Body of pancreas (tissue), 4 donors: ENCODE results near the gene PIEZO1. TPM values are rescaled to one million over a fixed set of nuclear protein-coding genes. Genes with fewer than 3 reads are reported as not detected.

ENCODE experiments used
- ATAC-seq: fragments of 150-250 bp; one replicate; pipeline ENCODE4 v1.9.1; 2016
- DNase-seq, 4 donors: peaks; one replicate each; pipeline ENCODE4 v3.0.0-alpha.2; 2019
- H3K27ac ChIP-seq, 4 donors: fragments of 200-600 bp; sonication (generic); 1 replicate in 3 of 4; 2 replicates in 1 of 4; pipeline versions ENCODE4 v1.5.1 to v1.6.1; 2016 to 2019; ENCODE audit warnings: mild to moderate bottlenecking in 1 of 4, mixed read lengths in 1 of 4, moderate library complexity in 1 of 4
- H3K27me3 ChIP-seq, 2 donors: fragments of 200-600 bp; sonication (generic); one replicate each; pipeline ENCODE4 v1.6.0; 2016; ENCODE audit warnings: mild to moderate bottlenecking in 1 of 2
- H3K36me3 ChIP-seq, 2 donors: fragments of 200-600 bp; sonication (generic); replicated peaks in 1 of 2; 2 replicates each; pipeline ENCODE4 v1.5.1; 2016; ENCODE audit warnings: low read depth in 2 of 2; ENCODE audit not compliant: insufficient read depth in 1 of 2
- H3K4me1 ChIP-seq: fragments of 200-600 bp; sonication (generic); one replicate; pipeline ENCODE4 v1.6.0; 2016
- H3K4me3 ChIP-seq, 2 donors: fragments of 200-600 bp; sonication (generic); 1 replicate in 1 of 2; 2 replicates in 1 of 2; pipeline ENCODE4 v1.5.1; 2016 to 2019
- H3K9me3 ChIP-seq, 3 donors: fragments of 200-600 bp; sonication (generic); 1 replicate in 2 of 3; 2 replicates in 1 of 3; pipeline ENCODE4 v1.5.1; 2016
- POLR2A ChIP-seq, 3 donors: fragments of 450-650 bp; IDR thresholded peaks; one replicate each; pipeline ENCODE4 v1.6.1; 2016; ENCODE audit warnings: antibody characterized with exemption in 3 of 3, mild to moderate bottlenecking in 2 of 3
- WGBS, 2 donors: methylation state at CpG; one replicate each; pipeline ENCODE4 v1.1.5; 2017; 5-methylcytosine and 5-hydroxymethylcytosine counted together
- intact Hi-C: fragments of 100-400 bp; cut with DNase I; formaldehyde crosslinking; loops from one replicate; pipeline ENCODE4 v1.15.1; 2023
- total RNA-seq, 2 donors: library from RNA; depleted of rRNA; stranded (reverse); fragments of >200 nt; gene quantifications; one replicate each; pipeline ENCODE4 v1.1.0, GENCODE V29; 2016
- TF ChIP-seq, protein P1 (sequence below), 7 experiments: fragments of 450-650 bp in 4 of 7; fragments of 200-600 bp in 3 of 7; sonication (generic) in 3 of 7; IDR thresholded peaks; one replicate each; pipeline ENCODE4 v1.5.1; 2016 to 2019; ENCODE audit warnings: antibody characterized with exemption in 7 of 7

Gene PIEZO1
- total RNA-seq, 2 donors from 2014 or later: 61.0 to 269 TPM

DNA sequence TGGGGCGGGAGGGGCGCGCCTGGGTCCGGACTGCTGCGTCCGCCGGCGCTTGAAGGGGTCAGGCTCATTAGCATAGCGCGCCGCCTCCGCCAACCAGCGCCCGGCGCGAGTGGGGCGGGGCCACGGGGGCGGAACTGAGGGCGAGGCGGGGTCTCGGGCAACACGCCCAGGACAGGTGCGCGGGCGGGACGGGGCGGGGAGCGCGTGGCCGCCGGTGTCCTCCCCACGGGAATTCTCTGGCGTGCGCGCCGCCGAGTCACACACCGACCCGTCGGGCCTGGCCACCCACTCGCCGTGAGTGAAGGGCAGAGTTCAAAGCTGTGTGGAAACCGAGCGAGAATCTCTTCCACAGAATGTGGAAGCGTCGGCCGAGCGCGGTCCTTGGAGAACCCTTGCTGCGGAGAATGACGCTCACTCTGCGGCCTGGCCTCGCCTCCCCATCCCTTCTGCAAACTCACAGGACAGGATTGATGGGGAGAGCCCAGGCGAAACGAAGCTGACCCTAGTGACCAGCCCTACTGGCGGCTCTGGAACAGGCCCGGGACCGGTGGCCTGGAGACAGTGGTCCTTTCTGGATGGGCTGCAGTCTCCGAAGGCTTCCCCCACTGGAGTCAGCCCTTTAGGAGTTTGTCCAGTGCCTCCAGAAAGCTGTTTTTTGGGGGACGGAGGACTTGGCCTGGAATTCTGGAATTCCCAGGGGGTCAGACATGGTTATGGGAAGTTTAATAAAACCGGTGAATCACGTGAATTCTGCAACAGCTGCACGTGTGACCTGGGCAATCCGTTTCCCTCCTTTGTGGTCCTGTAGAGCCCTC, 98.4 kb downstream of the PIEZO1 start, which contains the start of gene SNAI3:
TSS of gene SNAI3 (minus strand) at position 69 of the 815 bp plus-strand sequence. CDS start 101 bp downstream, outside the sequence.
- intact Hi-C loops: loop anchor here (10.0 kb wide), 1 partner anchor 72 kb away; no protein-coding TSS in a partner anchor
- Histone ChIP-seq H3K4me1 (peaks cover 40% of the 10 kb centered on the region), H3K9me3 (no peaks in the 10 kb centered on the region), H3K27ac (peak within 1 kb of the TSS; percentile 25 to 80 (median 59)), H3K4me3 (peak within 1 kb of the TSS; percentile 67 to 74), H3K27me3 (no peaks in the 10 kb centered on the region), H3K36me3 (no peaks in the 10 kb centered on the region)
- TF ChIP-seq, protein P1, sequence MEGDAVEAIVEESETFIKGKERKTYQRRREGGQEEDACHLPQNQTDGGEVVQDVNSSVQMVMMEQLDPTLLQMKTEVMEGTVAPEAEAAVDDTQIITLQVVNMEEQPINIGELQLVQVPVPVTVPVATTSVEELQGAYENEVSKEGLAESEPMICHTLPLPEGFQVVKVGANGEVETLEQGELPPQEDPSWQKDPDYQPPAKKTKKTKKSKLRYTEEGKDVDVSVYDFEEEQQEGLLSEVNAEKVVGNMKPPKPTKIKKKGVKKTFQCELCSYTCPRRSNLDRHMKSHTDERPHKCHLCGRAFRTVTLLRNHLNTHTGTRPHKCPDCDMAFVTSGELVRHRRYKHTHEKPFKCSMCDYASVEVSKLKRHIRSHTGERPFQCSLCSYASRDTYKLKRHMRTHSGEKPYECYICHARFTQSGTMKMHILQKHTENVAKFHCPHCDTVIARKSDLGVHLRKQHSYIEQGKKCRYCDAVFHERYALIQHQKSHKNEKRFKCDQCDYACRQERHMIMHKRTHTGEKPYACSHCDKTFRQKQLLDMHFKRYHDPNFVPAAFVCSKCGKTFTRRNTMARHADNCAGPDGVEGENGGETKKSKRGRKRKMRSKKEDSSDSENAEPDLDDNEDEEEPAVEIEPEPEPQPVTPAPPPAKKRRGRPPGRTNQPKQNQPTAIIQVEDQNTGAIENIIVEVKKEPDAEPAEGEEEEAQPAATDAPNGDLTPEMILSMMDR (IDR thresholded peaks at IDR 0.05): no peak
- TF ChIP-seq POLR2A (IDR thresholded peaks at IDR 0.05): peak in 2 of 3 donors; percentile 19 to 25
- DNase-seq (peak; percentile 85 to 94 (median 88)), ATAC-seq (peak; percentile 84)
- 6 to 27% methylated on average over 6 to 65 of the region's 65 CpGs for WGBS, 2 donors

DNA sequence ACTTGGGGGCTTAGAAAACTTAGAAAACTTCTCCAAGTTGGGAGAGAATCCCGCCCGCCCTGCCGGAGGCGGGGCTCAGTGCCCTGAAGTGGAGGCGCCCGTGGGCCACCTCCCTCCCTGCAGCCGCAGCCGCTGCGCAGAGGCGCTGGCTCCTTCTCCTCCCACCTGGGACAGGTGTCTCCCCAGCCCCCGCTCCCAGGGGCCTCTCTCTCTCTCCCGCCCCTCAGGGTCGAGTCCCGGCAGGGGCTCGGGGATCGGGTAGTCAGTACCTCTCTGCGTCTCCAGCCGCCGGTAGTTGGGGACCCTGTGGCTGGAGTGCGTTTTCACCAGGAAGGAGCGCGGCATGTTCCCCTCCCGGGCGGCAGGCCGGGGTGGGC, 99.0 kb downstream of the PIEZO1 start:
- Histone ChIP-seq H3K27me3 (no peaks in the 10 kb centered on the region), H3K4me1 (peaks cover 40% of the 10 kb centered on the region), H3K4me3 (peak overlapping the region; percentile 67 to 74), H3K9me3 (no peaks in the 10 kb centered on the region), H3K36me3 (no peaks in the 10 kb centered on the region), H3K27ac (peak overlapping the region; percentile 25 to 80 (median 59))
- TF ChIP-seq, protein P1 (IDR thresholded peaks at IDR 0.05): no peak
- TF ChIP-seq POLR2A (IDR thresholded peaks at IDR 0.05): no peak
- whole genome bisulfite sequencing, 2 donors: 0% methylated on average over 3 to 25 of the region's 25 CpGs
- intact Hi-C loops: loop anchor here (10.0 kb wide), 1 partner anchor 71 kb away; no protein-coding TSS in a partner anchor
- ATAC-seq (peak; percentile 37), DNase-seq (peak; percentile 53 to 77 (median 62))

DNA sequence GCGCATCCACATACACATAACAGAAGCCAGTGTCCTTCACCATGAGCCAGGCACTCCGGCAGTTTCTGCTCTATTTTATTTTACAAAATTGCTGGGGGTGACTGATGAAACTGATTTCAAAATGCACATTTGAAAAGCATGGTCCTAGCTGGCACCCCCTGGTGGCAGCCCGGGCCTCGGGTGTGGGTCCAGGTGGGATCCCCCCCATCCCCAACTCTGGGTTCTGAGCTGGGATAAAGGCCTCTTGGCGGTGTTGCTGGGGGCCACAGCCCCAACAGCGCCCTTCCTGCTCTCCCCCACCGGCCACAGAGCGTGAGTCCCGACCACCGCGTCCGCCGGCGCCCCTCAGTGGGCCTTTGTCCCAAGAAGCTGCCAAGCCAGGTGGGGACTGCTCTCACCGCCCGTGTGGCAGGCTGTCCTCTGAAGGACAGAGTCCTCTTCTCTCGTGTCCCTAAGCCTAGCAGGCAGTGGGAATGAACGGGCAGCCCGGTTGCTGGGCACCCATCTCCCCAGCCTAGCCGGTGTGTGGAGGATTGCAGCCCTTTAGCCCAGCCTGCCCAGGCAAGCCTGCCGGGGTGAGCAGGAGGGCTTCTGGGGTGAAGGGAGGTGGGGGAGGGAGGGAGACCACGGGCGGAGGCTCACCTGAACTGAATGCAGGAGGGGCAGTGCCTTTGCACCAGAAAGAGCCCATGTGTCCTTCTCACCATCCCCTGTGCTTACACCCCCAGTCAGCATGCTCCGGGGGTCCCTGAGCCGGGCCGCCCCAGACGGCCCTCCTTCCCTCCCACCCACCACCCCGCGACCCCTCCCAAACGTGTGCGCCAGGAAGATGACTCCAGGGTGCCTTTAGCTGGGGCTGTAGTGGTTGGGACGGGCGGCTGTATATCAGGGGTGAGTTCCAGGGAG, 99.6 kb downstream of the PIEZO1 start:
- peaks cover 40% of the 10 kb centered on the region for H3K4me1 ChIP-seq
- DNase-seq (peak in 3 of 4 donors; percentile 34 to 56 (median 42)), ATAC-seq (no peak)
- H3K9me3 ChIP-seq: no peaks in the 10 kb centered on the region
- 3 to 8% methylated on average over 8 to 32 of the region's 33 CpGs for WGBS, 2 donors
- peak overlapping the region; percentile 67 to 74 for H3K4me3 ChIP-seq
- H3K27ac ChIP-seq: peak overlapping the region in 3 of 4 donors; percentile 56 to 80 (median 62)
- no peaks in the 10 kb centered on the region for H3K36me3 ChIP-seq
- intact Hi-C loops: loop anchor here (10.0 kb wide), 1 partner anchor 71 kb away; no protein-coding TSS in a partner anchor
- TF ChIP-seq, protein P1 (IDR thresholded peaks at IDR 0.05): peak in 6 of 7 experiments; percentile 29 to 52 (median 42)
- TF ChIP-seq POLR2A (IDR thresholded peaks at IDR 0.05): no peak
- H3K27me3 ChIP-seq: no peaks in the 10 kb centered on the region

DNA sequence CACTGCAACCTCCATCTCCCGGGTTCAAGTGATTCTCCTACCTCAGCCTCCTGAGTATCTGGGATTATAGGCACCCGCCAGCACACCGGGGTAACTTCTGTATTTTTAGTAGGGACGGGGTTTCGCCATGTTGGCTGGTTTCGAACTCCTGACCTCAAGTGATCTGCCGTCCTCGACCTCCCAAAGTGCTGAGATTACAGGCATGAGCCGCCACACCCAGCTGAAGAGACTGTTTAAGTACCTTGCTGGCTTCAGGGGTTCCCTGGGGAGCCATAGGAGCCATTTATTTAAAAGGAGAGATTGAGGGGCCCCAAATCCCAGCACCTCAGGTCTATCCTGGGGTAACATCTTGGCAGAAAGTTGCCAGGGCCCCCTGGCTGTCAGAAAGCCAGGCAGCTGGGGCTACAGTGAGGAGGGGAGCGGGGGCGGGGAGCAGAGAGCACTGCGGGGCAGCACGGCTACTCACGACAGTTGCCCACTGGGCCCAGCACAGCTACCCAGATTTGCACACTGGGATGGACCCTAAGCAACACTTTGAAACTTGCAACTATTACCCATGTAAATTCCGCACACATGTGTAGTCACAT, 100.4 kb downstream of the PIEZO1 start:
- ATAC-seq (no peak), DNase-seq (no peak)
- WGBS, 2 donors: 74% methylated on average over 14 of the region's 15 CpGs
- Histone ChIP-seq H3K4me1 (peaks cover 40% of the 10 kb centered on the region), H3K9me3 (no peaks in the 10 kb centered on the region), H3K36me3 (no peaks in the 10 kb centered on the region), H3K4me3 (no peak overlapping the region), H3K27ac (no peak overlapping the region), H3K27me3 (no peaks in the 10 kb centered on the region)
- TF ChIP-seq POLR2A (IDR thresholded peaks at IDR 0.05): no peak
- TF ChIP-seq, protein P1 (IDR thresholded peaks at IDR 0.05): no peak
- intact Hi-C loops: loop anchor here (10.0 kb wide), 1 partner anchor 70 kb away; no protein-coding TSS in a partner anchor
